ENCODE results near the gene IL16. TPM values are rescaled to one million over a fixed set of nuclear protein-coding genes. Genes with fewer than 3 reads are reported as not detected.

Gene IL16
- total RNA-seq, result 0.19 and 0.27 TPM in 2 replicates

DNA sequence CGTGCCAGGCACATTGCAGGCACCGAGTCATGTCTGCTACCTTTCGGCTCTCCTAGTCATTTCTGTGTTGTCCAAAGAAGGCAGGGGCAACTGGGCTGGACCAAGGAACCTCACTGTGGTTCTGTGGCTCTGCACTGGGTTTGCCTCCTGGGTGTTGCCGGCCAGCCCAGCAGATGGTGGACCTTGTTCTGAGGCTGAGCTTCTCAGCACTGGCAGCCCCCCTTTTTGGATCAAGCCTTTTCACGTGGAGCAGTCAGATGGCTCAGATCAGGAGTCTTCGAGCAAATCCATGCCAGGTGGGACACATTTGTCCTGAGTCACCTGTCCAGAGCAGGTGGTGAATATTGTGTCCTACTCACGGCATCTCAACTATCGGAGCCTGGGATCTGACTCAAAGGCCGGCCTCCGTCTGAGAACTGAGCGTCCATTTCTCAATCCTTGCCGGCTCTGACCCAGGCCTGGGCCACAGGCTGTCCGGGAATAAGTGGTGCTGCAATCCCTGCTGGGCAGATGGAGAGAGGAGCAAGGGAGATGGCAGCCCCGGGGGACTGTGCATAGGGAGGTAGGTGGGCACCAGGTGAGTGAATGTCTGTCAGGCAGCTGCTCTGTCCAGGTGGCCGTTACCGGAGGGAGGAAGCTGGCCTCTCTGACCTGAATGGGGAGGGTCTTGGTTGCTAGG lies at the start of gene IL16:
Gene IL16 (plus strand): TSS at position 304 of the 679 bp plus-strand sequence. CDS start 28,521 bp downstream, outside the sequence.

DNA sequence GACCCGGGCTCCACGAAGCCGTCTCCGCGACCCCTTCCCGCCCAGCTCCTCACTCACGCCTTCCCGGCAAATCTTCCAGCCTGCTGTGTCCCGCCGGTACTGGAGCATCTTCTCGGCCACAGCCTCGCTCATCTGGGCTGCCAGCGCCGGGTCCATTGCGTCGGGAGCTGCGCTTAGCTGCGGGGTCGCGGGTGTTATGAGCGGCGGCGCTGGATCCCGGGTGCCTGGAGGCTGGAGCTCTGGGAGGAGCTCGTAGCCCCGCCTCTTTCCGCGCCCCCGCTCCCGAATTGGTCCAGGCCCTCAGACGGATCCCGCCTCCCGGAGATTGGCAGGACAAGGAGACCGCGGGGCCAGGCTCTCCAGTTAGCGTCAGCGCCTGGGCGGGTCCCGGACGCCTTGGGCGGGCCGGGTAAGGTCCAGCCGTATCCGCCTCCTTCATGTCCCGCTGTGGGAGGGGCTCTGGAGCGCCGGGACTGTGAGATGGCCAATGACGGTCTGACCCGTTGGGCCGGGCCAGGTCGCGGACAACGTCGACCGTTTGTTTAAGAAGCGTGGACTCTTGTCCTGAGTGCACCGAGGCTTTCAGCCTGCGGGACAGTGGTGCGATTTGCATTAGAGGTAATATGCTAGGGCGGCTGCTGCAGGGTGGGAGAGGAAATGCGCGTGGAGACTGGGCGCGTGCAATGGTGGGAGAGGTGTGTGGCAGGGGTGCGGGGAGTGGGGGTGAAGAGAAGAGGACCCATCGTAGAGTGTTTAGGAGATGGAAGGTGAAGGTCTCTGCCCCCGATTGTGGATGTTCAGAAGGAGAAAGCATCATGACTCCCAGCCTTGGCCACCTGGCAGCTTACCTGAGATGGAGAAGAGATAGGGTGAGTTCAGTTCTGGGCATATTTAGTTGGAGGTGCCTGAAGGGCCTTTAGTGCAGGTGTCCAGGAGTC lies 127.5 kb downstream of the IL16 start, which contains the start of gene STARD5:
Gene STARD5 (minus strand): TSS at position 198 of the 938 bp plus-strand sequence. CDS start 42 bp downstream, at position 156.

Other genes starting within 250 kb of the IL16 start
- gene MESD, start 207.1 kb upstream of the IL16 start, total RNA-seq, result 16.6 and 18.6 TPM in 2 replicates
- 9.2 and 10.2 TPM in 2 replicates for gene TLNRD1, start 196.0 kb upstream of the IL16 start, total RNA-seq
- gene CFAP161, start 62.6 kb upstream of the IL16 start, total RNA-seq, result 0.38 and 0.63 TPM in 2 replicates
- 0.36 and 1.5 TPM in 2 replicates for gene STARD5, start 127.3 kb downstream of the IL16 start, total RNA-seq
- gene TMC3, start 177.3 kb downstream of the IL16 start, total RNA-seq, result not detected in 2 replicates